Activated naive CD4-positive, alpha-beta T cell treated with anti-CD3 and anti-CD28 coated beads for 36 hours (primary cell): ENCODE data around the gene PLB1. TPM values are rescaled to one million over a fixed set of nuclear protein-coding genes. Genes with fewer than 3 reads are reported as not detected.

Experiments used
- CTCF ChIA-PET: fragments of 350-600 bp; sonication (Branson Sonifier 250); formaldehyde crosslinking; loops from one replicate; lab custom pipeline; 2021; ENCODE audit warnings: antibody characterized with exemption; lab: Charles Lee
- DNase-seq: peaks from one replicate; pipeline ENCODE4 v3.0.0-alpha.2; 2020
- H3K27ac Mint-ChIP-seq: one replicate; pipeline ENCODE4 v1.8.0; 2021; ENCODE audit warnings: mild to moderate bottlenecking, mixed read lengths
- H3K27me3 Mint-ChIP-seq: one replicate; pipeline ENCODE4 v1.8.0; 2021; ENCODE audit warnings: low read depth, mixed read lengths
- H3K36me3 Mint-ChIP-seq: one replicate; pipeline ENCODE4 v1.8.0; 2021; ENCODE audit warnings: low read depth, mixed read lengths
- H3K4me1 Mint-ChIP-seq: one replicate; pipeline ENCODE4 v1.8.0; 2021; ENCODE audit warnings: low read depth, mixed read lengths
- H3K4me3 Mint-ChIP-seq: one replicate; pipeline ENCODE4 v1.8.0; 2021; ENCODE audit warnings: mild to moderate bottlenecking, moderate library complexity, mixed read lengths
- H3K9me3 Mint-ChIP-seq: one replicate; pipeline ENCODE4 v1.8.0; 2021; ENCODE audit warnings: mixed read lengths
- intact Hi-C: fragments of 100-400 bp; cut with micrococcal nuclease; formaldehyde crosslinking; loops from one replicate; pipeline ENCODE4 v1.15.1; 2023
- total RNA-seq, 2 experiments: library from RNA; stranded (reverse); gene quantifications; one replicate each; pipeline ENCODE4 v1.2.3, GENCODE V29; 2021

Gene PLB1
- total RNA-seq, 2 experiments from 2014 or later: 1.3 to 1.6 TPM

- intact Hi-C loops: no loop called here
- Mint-ChIP-seq H3K9me3 (no peaks in the 10 kb centered on the region), H3K36me3 (no peaks in the 10 kb centered on the region), H3K4me1 (peaks cover 6% of the 10 kb centered on the region), H3K4me3 (no peak overlapping the region), H3K27ac (no peak overlapping the region), H3K27me3 (no peaks in the 10 kb centered on the region)
- CTCF ChIA-PET: interaction anchor here (0.6 kb wide), 1 partner anchor 108 kb away, joined by 3 read pairs; no protein-coding TSS in a partner anchor
- DNase-seq: no peak
These were observed 105.8 kb downstream of the PLB1 start for GRCh38 chr2:28601616-28602015.

GRCh38 chr2:28602136-28602660 is 106.3 kb downstream of the PLB1 start:
- H3K4me1 Mint-ChIP-seq: peaks cover 6% of the 10 kb centered on the region
- H3K4me3 Mint-ChIP-seq: no peak overlapping the region
- H3K27ac Mint-ChIP-seq: no peak overlapping the region
- CTCF ChIA-PET: interaction anchor here (0.5 to 0.6 kb wide), 2 partner anchors 11 to 107 kb away, joined by 3 to 4 read pairs; no protein-coding TSS in a partner anchor
- intact Hi-C loops: no loop called here
- DNase-seq: no peak
- H3K36me3 Mint-ChIP-seq: no peaks in the 10 kb centered on the region
- no peaks in the 10 kb centered on the region for H3K27me3 Mint-ChIP-seq
- no peaks in the 10 kb centered on the region for H3K9me3 Mint-ChIP-seq

GRCh38 chr2:28602751-28603639 is 107.1 kb downstream of the PLB1 start:
- no peak overlapping the region for H3K4me3 Mint-ChIP-seq
- no peak for DNase-seq
- H3K27me3 Mint-ChIP-seq: no peaks in the 10 kb centered on the region
- H3K4me1 Mint-ChIP-seq: peaks cover 6% of the 10 kb centered on the region
- H3K27ac Mint-ChIP-seq: no peak overlapping the region
- CTCF ChIA-PET: interaction anchor here (0.5 to 5.2 kb wide), 2 partner anchors 8 to 10 kb away, joined by 4 to 32 read pairs; no protein-coding TSS in a partner anchor
- H3K9me3 Mint-ChIP-seq: no peaks in the 10 kb centered on the region
- H3K36me3 Mint-ChIP-seq: no peaks in the 10 kb centered on the region
- intact Hi-C loops: no loop called here

DNA sequence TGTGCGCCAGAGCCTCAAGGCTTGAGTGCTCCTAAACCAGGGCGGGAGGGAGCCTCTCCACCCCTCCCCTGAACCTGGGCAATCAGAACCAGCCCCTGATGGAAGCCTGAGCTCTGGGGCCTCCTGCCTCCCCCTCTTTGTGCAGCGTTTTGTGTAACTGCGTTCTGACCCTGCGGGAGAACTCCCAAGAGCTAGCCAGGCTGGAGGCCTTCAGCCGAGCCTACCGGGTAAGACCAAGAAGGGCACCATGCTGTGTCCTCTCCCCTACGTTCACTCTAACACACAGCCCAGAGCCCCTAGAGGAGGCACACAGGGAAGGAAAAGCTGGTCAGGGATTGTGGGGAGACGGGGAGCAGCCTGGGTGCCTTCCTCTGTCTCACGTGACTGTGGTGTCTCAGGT is 108.0 kb downstream of the PLB1 start:
- Mint-ChIP-seq H3K9me3 (no peaks in the 10 kb centered on the region), H3K4me1 (peaks cover 6% of the 10 kb centered on the region), H3K27ac (no peak overlapping the region), H3K27me3 (no peaks in the 10 kb centered on the region), H3K4me3 (no peak overlapping the region), H3K36me3 (no peaks in the 10 kb centered on the region)
- CTCF ChIA-PET: interaction anchor here (1.0 to 5.2 kb wide), 2 partner anchors 9 to 27 kb away, joined by 3 to 32 read pairs; no protein-coding TSS in a partner anchor
- intact Hi-C loops: no loop called here
- DNase-seq: no peak

GRCh38 chr2:28604284-28604843 is 108.5 kb downstream of the PLB1 start:
- Mint-ChIP-seq H3K27me3 (no peaks in the 10 kb centered on the region), H3K4me3 (no peak overlapping the region), H3K9me3 (no peaks in the 10 kb centered on the region), H3K27ac (no peak overlapping the region), H3K36me3 (no peaks in the 10 kb centered on the region), H3K4me1 (peaks cover 9% of the 10 kb centered on the region)
- CTCF ChIA-PET: interaction anchor here (0.6 to 5.2 kb wide), 3 partner anchors 10 to 27 kb away, joined by 3 to 32 read pairs (median 3); no protein-coding TSS in a partner anchor
- no peak for DNase-seq
- intact Hi-C loops: no loop called here

- no peak for DNase-seq
- CTCF ChIA-PET: interaction anchor here (5.2 kb wide), 1 partner anchor 12 kb away, joined by 32 read pairs; no protein-coding TSS in a partner anchor
- H3K4me3 Mint-ChIP-seq: no peak overlapping the region
- peaks cover 27% of the 10 kb centered on the region for H3K4me1 Mint-ChIP-seq
- intact Hi-C loops: no loop called here
- H3K36me3 Mint-ChIP-seq: no peaks in the 10 kb centered on the region
- no peak overlapping the region for H3K27ac Mint-ChIP-seq
- no peaks in the 10 kb centered on the region for H3K9me3 Mint-ChIP-seq
- no peaks in the 10 kb centered on the region for H3K27me3 Mint-ChIP-seq
These were observed 111.2 kb downstream of the PLB1 start for GRCh38 chr2:28606986-28607441.

DNA sequence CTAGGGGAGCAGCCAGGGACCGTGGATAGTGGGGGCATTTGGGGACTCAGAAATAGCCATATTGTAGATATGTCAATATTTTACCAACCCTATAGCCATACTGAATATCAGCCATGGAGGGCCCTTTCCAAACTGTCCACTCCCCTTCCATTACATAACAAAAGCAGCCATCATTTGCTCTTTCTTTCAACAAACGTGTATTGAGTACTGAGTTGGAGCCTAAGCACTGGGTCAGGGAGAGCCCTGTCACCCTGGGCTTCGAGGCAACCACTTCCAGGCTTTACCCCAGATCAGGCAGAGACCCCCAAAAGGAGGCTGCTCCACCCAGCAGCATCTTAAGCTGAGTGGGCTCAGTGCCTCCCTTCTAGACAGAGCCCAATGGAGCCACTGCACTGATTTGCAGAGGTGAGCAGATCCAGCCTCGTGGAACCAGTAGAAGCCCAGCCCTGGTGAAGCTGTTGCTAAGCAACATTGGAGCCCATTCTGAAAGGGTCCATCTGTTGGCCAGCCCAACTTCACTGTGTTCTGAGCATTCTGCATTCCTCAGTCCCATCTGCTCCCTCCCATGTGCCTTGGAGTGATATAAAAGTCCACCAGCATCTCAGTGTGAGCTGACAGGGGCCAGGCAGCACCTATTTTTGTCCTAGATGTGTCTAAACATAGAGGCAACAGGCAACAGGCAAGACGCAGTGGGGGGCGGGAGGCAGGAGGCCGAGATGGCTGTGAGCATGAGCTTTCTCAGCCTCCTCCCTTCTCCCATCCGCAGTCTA is 112.1 kb downstream of the PLB1 start:
- no peak overlapping the region for H3K27ac Mint-ChIP-seq
- intact Hi-C loops: no loop called here
- H3K4me3 Mint-ChIP-seq: no peak overlapping the region
- H3K36me3 Mint-ChIP-seq: no peaks in the 10 kb centered on the region
- no peaks in the 10 kb centered on the region for H3K9me3 Mint-ChIP-seq
- CTCF ChIA-PET: interaction anchor here (0.6 to 5.2 kb wide), 2 partner anchors 13 kb away, joined by 3 to 32 read pairs; no protein-coding TSS in a partner anchor
- peaks cover 30% of the 10 kb centered on the region for H3K4me1 Mint-ChIP-seq
- no peak for DNase-seq
- H3K27me3 Mint-ChIP-seq: no peaks in the 10 kb centered on the region

- CTCF ChIA-PET: interaction anchor here (0.6 to 5.2 kb wide), 5 partner anchors 14 to 256 kb away, joined by 3 to 32 read pairs (median 3); no protein-coding TSS in a partner anchor
These were observed 112.9 kb downstream of the PLB1 start for GRCh38 chr2:28608500-28609424.

DNA sequence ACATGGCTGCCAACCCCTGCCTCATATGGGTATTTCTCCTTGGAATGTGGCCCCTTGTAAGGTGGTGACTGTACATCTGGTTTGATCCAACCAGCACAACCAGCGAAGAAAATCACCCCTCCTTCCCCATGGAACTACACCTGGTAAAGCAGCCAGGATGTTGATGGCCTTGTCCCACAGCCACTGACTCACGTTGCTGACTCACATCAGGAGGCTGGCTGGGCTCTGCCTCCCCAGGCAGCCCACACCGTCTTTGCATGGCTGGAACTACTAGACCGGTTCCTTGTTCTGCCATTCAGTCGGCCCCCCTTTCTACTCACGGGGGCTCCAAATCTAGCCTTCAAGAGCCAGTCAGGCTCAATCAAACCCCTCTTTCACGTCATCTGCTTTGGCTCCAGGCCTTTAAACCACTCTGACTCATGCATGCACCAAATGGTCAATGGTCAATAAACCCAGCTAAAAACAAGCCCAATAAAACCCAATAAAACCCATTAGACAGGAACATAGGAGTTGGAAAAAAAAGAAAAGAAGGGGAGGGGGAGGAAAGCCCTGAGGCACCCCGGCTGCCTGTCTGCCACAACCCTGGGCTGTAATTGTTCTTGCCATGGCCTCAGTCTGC is 114.8 kb downstream of the PLB1 start:
- Mint-ChIP-seq H3K27ac (peak overlapping the region; percentile 46), H3K36me3 (no peaks in the 10 kb centered on the region), H3K27me3 (no peaks in the 10 kb centered on the region), H3K4me3 (no peak overlapping the region), H3K9me3 (no peaks in the 10 kb centered on the region), H3K4me1 (peaks cover 25% of the 10 kb centered on the region)
- intact Hi-C loops: loop anchor here (2.0 kb wide), 1 partner anchor 14 kb away; no protein-coding TSS in a partner anchor
- CTCF ChIA-PET: interaction anchor here (1.2 to 4.2 kb wide), 2 partner anchors 9 to 16 kb away, joined by 4 to 24 read pairs; no protein-coding TSS in a partner anchor
- DNase-seq: peak; percentile 70

More at GRCh38 chr2:28608500-28609424, 112.9 kb downstream of the PLB1 start:
- Mint-ChIP-seq H3K4me1 (peaks cover 25% of the 10 kb centered on the region), H3K27ac (no peak overlapping the region), H3K4me3 (no peak overlapping the region), H3K27me3 (no peaks in the 10 kb centered on the region), H3K9me3 (no peaks in the 10 kb centered on the region), H3K36me3 (no peaks in the 10 kb centered on the region)
- DNase-seq: no peak
- intact Hi-C loops: no loop called here

GRCh38 chr2:28612131-28612812 is 116.4 kb downstream of the PLB1 start:
- H3K4me1 Mint-ChIP-seq: peaks cover 26% of the 10 kb centered on the region
- no peak for DNase-seq
- H3K9me3 Mint-ChIP-seq: no peaks in the 10 kb centered on the region
- no peak overlapping the region for H3K4me3 Mint-ChIP-seq
- H3K36me3 Mint-ChIP-seq: no peaks in the 10 kb centered on the region
- no peaks in the 10 kb centered on the region for H3K27me3 Mint-ChIP-seq
- CTCF ChIA-PET: interaction anchor here (0.7 to 4.2 kb wide), 4 partner anchors 11 to 187 kb away, joined by 3 to 24 read pairs (median 5); no protein-coding TSS in a partner anchor
- intact Hi-C loops: no loop called here
- no peak overlapping the region for H3K27ac Mint-ChIP-seq
